Measurements from ENCODE around the gene SNX2.

Gene SNX2

GRCh38 chr5:122741681-122742080 lies 33.2 kb upstream of the SNX2 start:
- H3K4me3 ChIP-seq (ENCODE audit: low read depth, low read length), result no peak overlapping the region
- TF ChIP-seq CTCF (IDR thresholded peaks at IDR 0.05; ENCODE audit: borderline replicate concordance, insufficient read depth, low read depth, low read length), result no peak

- TF ChIP-seq CTCF (IDR thresholded peaks at IDR 0.05; ENCODE audit: borderline replicate concordance, insufficient read depth, low read depth, low read length), result no peak
- no peak overlapping the region for H3K4me3 ChIP-seq (ENCODE audit: low read depth, low read length)
These were observed 31.6 kb upstream of the SNX2 start for GRCh38 chr5:122743261-122743660.

- no peak for TF ChIP-seq CTCF (IDR thresholded peaks at IDR 0.05; ENCODE audit: borderline replicate concordance, insufficient read depth, low read depth, low read length)
- H3K4me3 ChIP-seq (ENCODE audit: low read depth, low read length), result no peak overlapping the region
These were observed 29.3 kb upstream of the SNX2 start for GRCh38 chr5:122745597-122745996.

- H3K4me3 ChIP-seq (ENCODE audit: low read depth, low read length), result no peak overlapping the region
- TF ChIP-seq CTCF (IDR thresholded peaks at IDR 0.05; ENCODE audit: borderline replicate concordance, insufficient read depth, low read depth, low read length), result no peak
These were observed 25.0 kb upstream of the SNX2 start for GRCh38 chr5:122749886-122750285.

- H3K4me3 ChIP-seq (ENCODE audit: low read depth, low read length), result no peak overlapping the region
- TF ChIP-seq CTCF (IDR thresholded peaks at IDR 0.05; ENCODE audit: borderline replicate concordance, insufficient read depth, low read depth, low read length), result no peak
These were observed 23.5 kb upstream of the SNX2 start for GRCh38 chr5:122751293-122751782.

- TF ChIP-seq CTCF (IDR thresholded peaks at IDR 0.05; ENCODE audit: borderline replicate concordance, insufficient read depth, low read depth, low read length), result no peak
- no peak overlapping the region for H3K4me3 ChIP-seq (ENCODE audit: low read depth, low read length)
These were observed 21.4 kb upstream of the SNX2 start for GRCh38 chr5:122753500-122753899.

- no peak overlapping the region for H3K4me3 ChIP-seq (ENCODE audit: low read depth, low read length)
- no peak for TF ChIP-seq CTCF (IDR thresholded peaks at IDR 0.05; ENCODE audit: borderline replicate concordance, insufficient read depth, low read depth, low read length)
These were observed 19.1 kb upstream of the SNX2 start for GRCh38 chr5:122755783-122756182.
